D341Med (cell line): ENCODE data around the gene DYNC2H1.

Experiments used
- DNase-seq: peaks from one replicate; pipeline ENCODE4 v3.0.0; 2012; ENCODE audit warnings: low spot score

Gene DYNC2H1

GRCh38 chr11:103279821-103280220 lies 170.6 kb downstream of the DYNC2H1 start:
- no peak for DNase-seq

- no peak for DNase-seq
Observed at GRCh38 chr11:103281301-103281700, 172.1 kb downstream of the DYNC2H1 start.

- no peak for DNase-seq
Observed at GRCh38 chr11:103284260-103284659, 175.0 kb downstream of the DYNC2H1 start.

- no peak for DNase-seq
Observed at GRCh38 chr11:103294516-103294915, 185.3 kb downstream of the DYNC2H1 start.

- no peak for DNase-seq
Observed at GRCh38 chr11:103295704-103296103, 186.5 kb downstream of the DYNC2H1 start.

- no peak for DNase-seq
Observed at GRCh38 chr11:103297900-103298299, 188.7 kb downstream of the DYNC2H1 start.

- no peak for DNase-seq
Observed at GRCh38 chr11:103315248-103315647, 206.0 kb downstream of the DYNC2H1 start.

GRCh38 chr11:103317118-103317517 lies 207.9 kb downstream of the DYNC2H1 start:
- no peak for DNase-seq

- DNase-seq, result no peak
Observed at GRCh38 chr11:103322821-103323220, 213.6 kb downstream of the DYNC2H1 start.

- peak; percentile 14 for DNase-seq
Observed at GRCh38 chr11:103325686-103326069, 216.5 kb downstream of the DYNC2H1 start.

GRCh38 chr11:103326070-103326794 lies 217.0 kb downstream of the DYNC2H1 start:
- DNase-seq, result peak; percentile 62

- no peak for DNase-seq
Observed at GRCh38 chr11:103327721-103328120, 218.5 kb downstream of the DYNC2H1 start.

GRCh38 chr11:103332409-103332808 lies 223.2 kb downstream of the DYNC2H1 start:
- no peak for DNase-seq

- DNase-seq, result peak; percentile 39
Observed at GRCh38 chr11:103338621-103339484, 229.6 kb downstream of the DYNC2H1 start.

- no peak for DNase-seq
Observed at GRCh38 chr11:103339485-103339857, 230.2 kb downstream of the DYNC2H1 start.

GRCh38 chr11:103340956-103341355 lies 231.7 kb downstream of the DYNC2H1 start:
- no peak for DNase-seq

GRCh38 chr11:103344886-103345285 lies 235.7 kb downstream of the DYNC2H1 start:
- no peak for DNase-seq

GRCh38 chr11:103349595-103349994 lies 240.4 kb downstream of the DYNC2H1 start:
- no peak for DNase-seq

GRCh38 chr11:103354656-103355055 lies 245.4 kb downstream of the DYNC2H1 start:
- DNase-seq, result no peak

GRCh38 chr11:103358251-103358650 lies 249.0 kb downstream of the DYNC2H1 start:
- no peak for DNase-seq

- DNase-seq, result no peak
Observed at GRCh38 chr11:103359216-103359615, 250.0 kb downstream of the DYNC2H1 start.

GRCh38 chr11:103364687-103365086 lies 255.5 kb downstream of the DYNC2H1 start:
- no peak for DNase-seq

GRCh38 chr11:103367650-103368049 lies 258.4 kb downstream of the DYNC2H1 start:
- DNase-seq, result no peak
